Heart right ventricle (tissue), 16 donors: Measurements from ENCODE around the gene SERF2. TPM values are rescaled to one million over a fixed set of nuclear protein-coding genes. Genes with fewer than 3 reads are reported as not detected.

Source experiments
- ATAC-seq, 8 donors: fragments of 200-7000 bp; cut with Tn5 transposase; one replicate each; pipeline ENCODE4 v1.9.1; 2020; ENCODE audit warnings: mild to moderate bottlenecking in 8 of 8, moderate library complexity in 8 of 8, moderate number of reproducible peaks in 1 of 8
- DNase-seq, 2 donors: peaks; one replicate each; pipeline ENCODE4 v3.0.0-alpha.2; 2020
- H3K27ac ChIP-seq, 10 donors: fragments of 200-600 bp; sonication (generic) in 2 of 10; one replicate each; pipeline versions ENCODE4 v1.5.0 to v1.8.0; 2020 to 2022; ENCODE audit warnings: mild to moderate bottlenecking in 3 of 10
- H3K27me3 ChIP-seq, 7 donors: fragments of 200-600 bp; one replicate each; pipeline ENCODE4 v1.8.0; 2021 to 2022; ENCODE audit warnings: mild to moderate bottlenecking in 2 of 7
- H3K36me3 ChIP-seq, 9 donors: fragments of 200-600 bp; sonication (generic) in 1 of 9; one replicate each; pipeline versions ENCODE4 v1.5.0 to v1.8.0; 2020 to 2022; ENCODE audit warnings: mild to moderate bottlenecking in 2 of 9
- H3K4me1 ChIP-seq, 9 donors: fragments of 200-600 bp; sonication (generic) in 1 of 9; one replicate each; pipeline versions ENCODE4 v1.5.0 to v1.8.0; 2020 to 2022; ENCODE audit warnings: mild to moderate bottlenecking in 4 of 9
- H3K4me3 ChIP-seq, 10 donors: fragments of 200-600 bp; sonication (generic) in 2 of 10; one replicate each; pipeline versions ENCODE4 v1.5.0 to v1.8.0; 2020 to 2022; ENCODE audit warnings: mild to moderate bottlenecking in 7 of 10, moderate library complexity in 2 of 10
- H3K9me3 ChIP-seq, 11 donors: fragments of 200-600 bp in 10 of 11; sonication (generic) in 2 of 11; one replicate each; pipeline versions ENCODE4 v1.5.0 to v1.8.0; 2013 to 2022; ENCODE audit warnings: mild to moderate bottlenecking in 2 of 11, control low read depth in 1 of 11, moderate library complexity in 1 of 11
- CTCF ChIP-seq, 9 donors: fragments of 200-600 bp; sonication (generic) in 2 of 9; IDR thresholded peaks; one replicate each; pipeline versions ENCODE4 v1.5.0 to v1.8.0; 2021 to 2022; ENCODE audit warnings: antibody characterized with exemption in 9 of 9, mild to moderate bottlenecking in 5 of 9, moderate library complexity in 1 of 9
- WGBS, 2 donors: extraction: QIAGEN DNeasy Blood & Tissue Kit; methylation state at CpG; one replicate each; pipeline ENCODE4 v1.1.7; 2013; ENCODE audit warnings: inconsistent platforms in 1 of 2; 5-methylcytosine and 5-hydroxymethylcytosine counted together
- intact Hi-C, 10 donors: fragments of 100-400 bp; cut with DNase I; formaldehyde crosslinking; loops; one replicate each; pipeline versions ENCODE4 v1.11.1 to v1.14.2; 2022
- polyA plus RNA-seq, 2 donors: library from polyadenylated mRNA; stranded (reverse); fragments of 200-250 nt; gene quantifications; one replicate each; pipeline ENCODE4 v1.2.3, GENCODE V29; 2013
- total RNA-seq, 10 donors: library from RNA; stranded (reverse); fragmentation: NEBNext Ultra II Directional in 3 of 10; extraction: Animal tissue kit (Norgen Biotek cat#: 25700) in 3 of 10; gene quantifications; one replicate each; pipeline versions ENCODE4 v1.2.1 to v1.2.4, GENCODE V29; 2021 to 2023
- donor health status: Arrhythmogenic right ventricular cardiomyopathy.
- donor health status: ischemic (EF 13 %, LVEDD 7.1; RV severe dilation, severe dysfunction).
- donor health status: healthy with polysubstance abuse.
- donor health status: DM: no; HTN: yes; CAD: no.
- donor health status: DM: no; HTN: no; CAD: no.
- donor health status: ischemic (EF 25% LVEDD 6.9; RV normal size, moderate dysfunction).
- donor health status: ischemic (EF 25% LVEDD 5.7; RV mildly dilated, moderate dysfunction).
- donor health status: healthy.
- donor health status: DM: yes; HTN: yes; CAD: no.
- donor health status: Ischemic cardiomyopathy.
- donor health status: ischemic (EF 35%, LVEDD 5.7; RV mildly dilated, moderate dysfunction).
- donor health status: nonischemic (EF 11% LVEDD 7.7; RV severe dilation, severe dysfunction).
- donor health status: DM: yes; HTN: yes; CAD: no.
- donor health status: PGD.
- donor health status: ischemic (EF 29% LVEDD 5.4; RV normal size, mild dysfunction).
- donor health status: nonischemic (EF 23%, LVEDD 6.1; RV moderate dilation, normal function).

SERF2 gene
- total and polyA plus RNA-seq, 12 donors = 626 to 4,286 (median 744) TPM

- H3K27me3 ChIP-seq = no peaks in the 10 kb centered on the region
- H3K4me1 ChIP-seq = peaks cover 0 to 22% (median 0%) of the 10 kb centered on the region in 9 donors
- DNase-seq (peak; percentile 38 to 48), ATAC-seq (peak in 7 of 8 donors; percentile 30 to 62 (median 37))
- intact Hi-C loops = no loop called here
- no peak overlapping the region for H3K4me3 ChIP-seq
- WGBS, 2 donors = 70 to 73% methylated on average over 5 of the region's 5 CpGs
- peaks cover 0 to 97% (median 84%) of the 10 kb centered on the region in 9 donors for H3K36me3 ChIP-seq
- peak; percentile 61 to 87 (median 78) for TF ChIP-seq CTCF (IDR thresholded peaks at IDR 0.05)
- H3K27ac ChIP-seq = no peak overlapping the region
- no peaks in the 10 kb centered on the region for H3K9me3 ChIP-seq
Observed at GRCh38 chr15:43769584-43770228, 22.4 kb upstream of the SERF2 start.

- intact Hi-C loops = no loop called here
- ATAC-seq (peak in 1 of 8 donors; percentile 38), DNase-seq (no peak)
- peaks cover 0 to 30% (median 7%) of the 10 kb centered on the region in 9 donors for H3K4me1 ChIP-seq
- peaks cover 0 to 76% (median 65%) of the 10 kb centered on the region in 9 donors for H3K36me3 ChIP-seq
- H3K9me3 ChIP-seq = no peaks in the 10 kb centered on the region
- TF ChIP-seq CTCF (IDR thresholded peaks at IDR 0.05) = no peak
- peak overlapping the region in 1 of 10 donors; percentile 41 for H3K27ac ChIP-seq
- no peaks in the 10 kb centered on the region for H3K27me3 ChIP-seq
- H3K4me3 ChIP-seq = no peak overlapping the region
- WGBS, 2 donors = 80 to 82% methylated on average over 2 of the region's 2 CpGs
Observed at GRCh38 chr15:43771816-43772215, 20.3 kb upstream of the SERF2 start.

GRCh38 chr15:43772624-43773023 is 19.5 kb upstream of the SERF2 start:
- Histone ChIP-seq H3K36me3 (peaks cover 0 to 68% (median 56%) of the 10 kb centered on the region in 9 donors), H3K9me3 (no peaks in the 10 kb centered on the region), H3K4me1 (peaks cover 1 to 33% (median 10%) of the 10 kb centered on the region in 9 donors), H3K4me3 (no peak overlapping the region), H3K27ac (no peak overlapping the region), H3K27me3 (no peaks in the 10 kb centered on the region)
- no peak for DNase-seq
- no peak for ATAC-seq
- intact Hi-C loops = no loop called here
- TF ChIP-seq CTCF (IDR thresholded peaks at IDR 0.05) = no peak

- no peak overlapping the region for H3K4me3 ChIP-seq
- DNase-seq = no peak
- H3K9me3 ChIP-seq = no peaks in the 10 kb centered on the region
- H3K27ac ChIP-seq = no peak overlapping the region
- TF ChIP-seq CTCF (IDR thresholded peaks at IDR 0.05) = no peak
- intact Hi-C loops = no loop called here
- H3K27me3 ChIP-seq = no peaks in the 10 kb centered on the region
- 58 to 70% methylated on average over 4 of the region's 4 CpGs for WGBS, 2 donors
- H3K4me1 ChIP-seq = peaks cover 4 to 39% (median 17%) of the 10 kb centered on the region in 9 donors
- ATAC-seq = no peak
- H3K36me3 ChIP-seq = peaks cover 0 to 54% (median 44%) of the 10 kb centered on the region in 9 donors
Observed at GRCh38 chr15:43774062-43774461, 18.1 kb upstream of the SERF2 start.
